Non-pigmented ciliary epithelial cell (primary cell): ENCODE data around the gene TDRD9.

Experiments
- DNase-seq: peaks from one replicate; pipeline ENCODE4 v3.0.0-alpha.2; 2010; ENCODE audit warnings: low read depth

The TDRD9 gene

GRCh38 chr14:104034976-104035699 lies 106.9 kb downstream of the TDRD9 start:
- DNase-seq = no peak

- DNase-seq = no peak
These were observed 108.0 kb downstream of the TDRD9 start for GRCh38 chr14:104036212-104036611.

- DNase-seq = no peak
These were observed 108.8 kb downstream of the TDRD9 start for GRCh38 chr14:104037074-104037473.

GRCh38 chr14:104037903-104038302 lies 109.6 kb downstream of the TDRD9 start:
- DNase-seq = no peak

DNA sequence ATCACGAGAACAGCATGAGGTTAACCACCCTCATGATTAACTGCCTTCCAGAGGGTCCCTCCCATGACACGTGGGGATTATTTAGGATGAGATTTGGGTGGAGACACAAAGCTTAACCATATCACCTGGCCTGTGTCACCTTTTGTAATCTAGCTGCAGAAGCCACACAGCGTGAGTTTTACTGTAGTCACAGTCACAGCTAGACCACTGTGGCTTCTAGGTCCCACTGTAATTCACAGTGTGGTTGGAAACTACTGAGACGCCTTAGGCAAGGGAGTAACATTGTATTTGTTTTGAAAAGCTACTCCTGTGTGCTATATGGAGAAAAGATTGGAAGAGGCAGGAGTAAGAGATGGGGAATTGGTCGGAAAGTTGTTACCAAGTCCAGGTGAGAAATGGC lies 111.0 kb downstream of the TDRD9 start:
- no peak for DNase-seq

GRCh38 chr14:104040539-104040938 lies 112.3 kb downstream of the TDRD9 start:
- DNase-seq = no peak

GRCh38 chr14:104041430-104042104 lies 113.3 kb downstream of the TDRD9 start:
- DNase-seq = no peak

DNA sequence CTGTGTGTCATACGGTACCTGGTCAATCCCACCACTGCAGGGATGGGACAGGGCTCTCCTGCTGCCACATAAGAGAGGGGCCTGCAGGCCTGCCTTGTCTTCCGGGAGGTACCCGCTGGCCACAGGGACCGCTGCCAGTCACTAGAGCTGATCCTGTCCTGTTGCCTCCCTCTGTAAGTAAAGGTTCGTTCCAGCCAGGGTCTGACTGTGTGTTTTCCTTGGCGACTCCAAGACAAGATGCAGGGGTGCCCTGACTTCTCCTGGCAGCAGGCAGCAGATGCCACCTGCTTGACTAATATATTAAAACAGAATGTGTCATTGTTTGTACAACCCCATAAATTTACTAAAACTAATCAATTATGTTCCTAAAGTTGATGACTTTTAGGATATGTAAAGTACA lies 115.8 kb downstream of the TDRD9 start:
- DNase-seq = no peak

GRCh38 chr14:104047761-104048160 lies 119.5 kb downstream of the TDRD9 start:
- no peak for DNase-seq

GRCh38 chr14:104048758-104049507 lies 120.7 kb downstream of the TDRD9 start:
- DNase-seq = peak; percentile 37

- DNase-seq = no peak
These were observed 121.5 kb downstream of the TDRD9 start for GRCh38 chr14:104049576-104050240.

GRCh38 chr14:104051092-104051813 lies 123.0 kb downstream of the TDRD9 start:
- no peak for DNase-seq

DNA sequence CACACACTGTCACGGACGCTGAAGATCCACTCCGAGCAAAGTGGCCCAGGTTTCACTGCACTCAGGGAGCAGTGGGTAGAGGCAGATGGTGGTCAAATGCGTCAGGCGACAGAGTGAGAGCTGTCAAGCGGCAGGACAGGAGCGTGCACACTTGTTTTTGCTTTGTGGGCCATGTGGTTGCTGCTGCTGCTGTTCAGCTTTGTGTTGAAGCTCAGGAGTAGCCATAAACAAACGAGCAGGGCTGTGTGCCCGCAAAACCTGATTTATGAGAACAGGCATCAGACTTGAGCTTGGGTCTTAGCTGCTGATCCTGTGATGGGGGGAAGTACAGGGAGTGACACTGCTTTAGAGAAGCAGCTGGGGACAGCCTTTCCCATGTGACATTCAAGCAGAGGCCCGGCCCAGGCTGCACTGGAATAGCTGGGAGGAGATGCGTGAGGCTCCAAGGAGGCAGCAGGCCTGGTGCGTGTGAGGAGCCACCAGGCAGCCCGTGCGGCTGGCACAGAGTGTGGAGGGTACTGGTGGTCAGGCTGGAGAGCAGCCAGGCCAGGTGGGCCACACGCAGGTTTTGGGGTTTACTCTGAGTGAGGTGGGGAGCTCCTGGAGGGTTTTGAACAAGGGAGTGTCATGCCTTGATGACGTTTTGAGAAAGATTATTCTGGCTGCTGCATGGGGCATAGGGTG lies 126.1 kb downstream of the TDRD9 start:
- DNase-seq = no peak

GRCh38 chr14:104062281-104062680 lies 134.0 kb downstream of the TDRD9 start:
- no peak for DNase-seq

GRCh38 chr14:104064003-104064402 lies 135.7 kb downstream of the TDRD9 start:
- no peak for DNase-seq

DNA sequence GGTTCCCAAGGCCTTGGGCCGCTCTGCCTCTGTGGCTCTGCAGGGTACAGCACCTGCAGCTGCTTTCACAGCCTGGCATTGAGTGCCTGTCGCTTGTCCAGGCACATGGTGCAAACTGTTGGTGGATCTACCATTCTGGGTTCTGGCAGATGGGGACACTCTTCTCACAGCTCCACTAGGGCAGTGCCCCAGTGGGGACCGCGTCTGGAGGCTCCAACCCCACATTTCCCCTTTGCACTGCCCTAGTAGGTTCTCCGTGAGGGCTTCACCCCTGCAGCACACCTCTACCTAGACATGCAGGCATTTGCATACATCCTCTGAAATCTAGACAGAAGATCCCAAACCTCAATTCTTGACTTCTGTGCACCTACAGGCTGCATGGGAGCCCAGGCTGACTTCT lies 138.0 kb downstream of the TDRD9 start:
- DNase-seq = no peak

DNA sequence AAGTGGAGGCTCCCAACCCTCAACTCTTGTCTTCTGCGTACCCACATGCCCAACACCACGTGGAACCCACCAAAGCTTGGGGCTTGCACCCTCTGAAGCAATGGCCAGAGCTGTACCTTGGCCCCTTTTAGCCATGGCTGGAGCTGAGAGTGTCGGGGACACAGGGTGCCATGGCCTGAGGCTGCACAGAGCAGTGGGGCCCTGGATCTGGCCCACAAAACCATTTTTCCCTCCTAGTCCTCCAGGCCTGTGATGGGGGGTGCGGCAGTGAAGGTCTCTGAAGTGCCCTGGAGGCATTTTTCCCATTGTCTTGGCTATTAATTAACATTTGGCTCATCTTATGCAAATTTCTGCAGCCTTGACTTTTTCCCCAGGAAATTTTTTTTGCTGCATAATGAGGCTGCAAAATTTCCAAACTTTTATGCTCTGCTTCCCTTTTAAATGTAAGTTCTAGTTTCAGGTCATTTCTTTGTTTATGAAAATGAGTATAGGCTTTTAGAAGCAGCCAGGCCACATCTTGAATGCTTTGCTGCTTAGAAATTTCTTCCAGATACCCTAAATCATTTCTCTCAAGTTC lies 138.6 kb downstream of the TDRD9 start:
- DNase-seq = no peak

DNA sequence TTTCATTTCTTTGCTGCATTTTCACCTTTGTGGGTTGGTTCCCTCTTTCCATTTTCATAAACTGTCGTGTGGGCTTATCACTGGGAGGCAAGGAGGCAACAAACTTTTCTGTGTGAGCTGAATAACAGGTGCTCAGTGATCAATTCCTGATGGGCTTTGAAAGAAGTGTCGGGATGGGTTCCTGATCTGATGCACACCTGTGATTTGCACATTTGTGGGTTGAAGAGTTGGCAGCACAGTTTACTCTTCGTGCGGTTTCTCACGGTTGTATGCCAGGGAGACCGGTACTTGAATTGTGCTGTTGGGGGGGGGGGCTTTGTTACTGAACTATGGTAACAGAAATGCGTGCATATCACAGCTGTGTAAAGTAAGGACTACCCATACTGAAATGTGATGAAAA lies 141.3 kb downstream of the TDRD9 start:
- no peak for DNase-seq

GRCh38 chr14:104072586-104072985 lies 144.3 kb downstream of the TDRD9 start:
- no peak for DNase-seq

DNA sequence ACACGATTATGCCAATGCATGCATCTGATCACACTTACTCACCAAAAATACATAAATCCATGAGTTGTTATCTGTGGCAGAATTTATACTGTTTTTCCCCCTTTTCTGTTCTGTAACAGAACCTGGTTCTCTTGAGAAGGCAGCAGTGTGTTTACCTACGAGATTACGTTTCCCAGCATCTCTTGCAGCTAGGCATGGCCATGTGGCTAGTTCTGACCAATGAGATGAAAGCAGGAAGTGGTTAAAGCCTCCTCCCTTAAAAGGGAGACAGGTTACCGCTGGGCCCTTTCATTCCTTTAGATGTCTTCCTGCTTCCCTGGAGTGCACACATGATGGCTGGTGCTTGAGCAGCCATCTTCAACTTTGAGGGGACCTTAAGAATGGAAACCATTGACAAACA lies 145.5 kb downstream of the TDRD9 start:
- no peak for DNase-seq
